NCI-H526 treated with DMSO at 0.1 percent for 48 hours (cell line): ENCODE measurements around the gene ARID1A.
"Not testable (repeated sequence)": the region's sequence is repeated elsewhere in the genome, so short reads cannot be mapped to it uniquely, and the experiment has no call there.

ENCODE experiments used
- DNase-seq: peaks from one replicate; lab custom pipeline; 2025; lab: John Stamatoyannopoulos, UW

ARID1A gene

GRCh38 chr1:26788515-26788785, 92.6 kb downstream of the ARID1A start:
- no peak for DNase-seq

GRCh38 chr1:26788836-26789611, 93.2 kb downstream of the ARID1A start:
- DNase-seq, result peak; percentile 65

- DNase-seq, result no peak
Measured at GRCh38 chr1:26789612-26789865, 93.7 kb downstream of the ARID1A start.

- DNase-seq, result no peak
Measured at GRCh38 chr1:26789931-26790330, 94.1 kb downstream of the ARID1A start.

- DNase-seq, result no peak
Measured at GRCh38 chr1:26790551-26790953, 94.7 kb downstream of the ARID1A start.

GRCh38 chr1:26791148-26791547, 95.3 kb downstream of the ARID1A start:
- no peak for DNase-seq

- DNase-seq, result no peak
Measured at GRCh38 chr1:26791626-26792025, 95.8 kb downstream of the ARID1A start.

GRCh38 chr1:26792924-26793323, 97.1 kb downstream of the ARID1A start:
- DNase-seq, result no peak

- no peak for DNase-seq
Measured at GRCh38 chr1:26794391-26794790, 98.6 kb downstream of the ARID1A start.

- no peak for DNase-seq
Measured at GRCh38 chr1:26797627-26798026, 101.8 kb downstream of the ARID1A start.

GRCh38 chr1:26799479-26800142, 103.8 kb downstream of the ARID1A start:
- no peak for DNase-seq

GRCh38 chr1:26803932-26804331, 108.1 kb downstream of the ARID1A start:
- DNase-seq, result not testable (repeated sequence)

- DNase-seq, result not testable (repeated sequence)
Measured at GRCh38 chr1:26810105-26810504, 114.3 kb downstream of the ARID1A start.

- DNase-seq, result no peak
Measured at GRCh38 chr1:26811057-26811456, 115.2 kb downstream of the ARID1A start.

GRCh38 chr1:26811708-26812107, 115.9 kb downstream of the ARID1A start:
- no peak for DNase-seq

GRCh38 chr1:26814377-26814776, 118.6 kb downstream of the ARID1A start:
- DNase-seq, result no peak

- DNase-seq, result no peak
Measured at GRCh38 chr1:26814893-26815292, 119.1 kb downstream of the ARID1A start.

- no peak for DNase-seq
Measured at GRCh38 chr1:26820784-26821269, 125.0 kb downstream of the ARID1A start.

GRCh38 chr1:26822737-26823395, 127.1 kb downstream of the ARID1A start:
- DNase-seq, result no peak

GRCh38 chr1:26824731-26825130, 128.9 kb downstream of the ARID1A start:
- no peak for DNase-seq

- peak; percentile 24 for DNase-seq
Measured at GRCh38 chr1:26826261-26827105, 130.7 kb downstream of the ARID1A start, which contains the start of gene ZDHHC18. Gene ZDHHC18 (plus strand): TSS chr1:26826688. CDS start chr1:26826805, 117 bp downstream.

- no peak for DNase-seq
Measured at GRCh38 chr1:26827106-26827604, 131.3 kb downstream of the ARID1A start.
